GM19238 (cell line): ENCODE data around the gene GIGYF2.
A peak's percentile ranks its signal among the peaks of the same experiment; 100 is the strongest.
"Not testable (repeated sequence)": the region's sequence is repeated elsewhere in the genome, so short reads cannot be mapped to it uniquely, and the experiment has no call there.

ENCODE experiments used
- DNase-seq: peaks from one replicate; pipeline ENCODE4 v3.0.0; 2011; ENCODE audit warnings: low spot score; ENCODE audit not compliant: insufficient read length

GIGYF2 gene, protein sequence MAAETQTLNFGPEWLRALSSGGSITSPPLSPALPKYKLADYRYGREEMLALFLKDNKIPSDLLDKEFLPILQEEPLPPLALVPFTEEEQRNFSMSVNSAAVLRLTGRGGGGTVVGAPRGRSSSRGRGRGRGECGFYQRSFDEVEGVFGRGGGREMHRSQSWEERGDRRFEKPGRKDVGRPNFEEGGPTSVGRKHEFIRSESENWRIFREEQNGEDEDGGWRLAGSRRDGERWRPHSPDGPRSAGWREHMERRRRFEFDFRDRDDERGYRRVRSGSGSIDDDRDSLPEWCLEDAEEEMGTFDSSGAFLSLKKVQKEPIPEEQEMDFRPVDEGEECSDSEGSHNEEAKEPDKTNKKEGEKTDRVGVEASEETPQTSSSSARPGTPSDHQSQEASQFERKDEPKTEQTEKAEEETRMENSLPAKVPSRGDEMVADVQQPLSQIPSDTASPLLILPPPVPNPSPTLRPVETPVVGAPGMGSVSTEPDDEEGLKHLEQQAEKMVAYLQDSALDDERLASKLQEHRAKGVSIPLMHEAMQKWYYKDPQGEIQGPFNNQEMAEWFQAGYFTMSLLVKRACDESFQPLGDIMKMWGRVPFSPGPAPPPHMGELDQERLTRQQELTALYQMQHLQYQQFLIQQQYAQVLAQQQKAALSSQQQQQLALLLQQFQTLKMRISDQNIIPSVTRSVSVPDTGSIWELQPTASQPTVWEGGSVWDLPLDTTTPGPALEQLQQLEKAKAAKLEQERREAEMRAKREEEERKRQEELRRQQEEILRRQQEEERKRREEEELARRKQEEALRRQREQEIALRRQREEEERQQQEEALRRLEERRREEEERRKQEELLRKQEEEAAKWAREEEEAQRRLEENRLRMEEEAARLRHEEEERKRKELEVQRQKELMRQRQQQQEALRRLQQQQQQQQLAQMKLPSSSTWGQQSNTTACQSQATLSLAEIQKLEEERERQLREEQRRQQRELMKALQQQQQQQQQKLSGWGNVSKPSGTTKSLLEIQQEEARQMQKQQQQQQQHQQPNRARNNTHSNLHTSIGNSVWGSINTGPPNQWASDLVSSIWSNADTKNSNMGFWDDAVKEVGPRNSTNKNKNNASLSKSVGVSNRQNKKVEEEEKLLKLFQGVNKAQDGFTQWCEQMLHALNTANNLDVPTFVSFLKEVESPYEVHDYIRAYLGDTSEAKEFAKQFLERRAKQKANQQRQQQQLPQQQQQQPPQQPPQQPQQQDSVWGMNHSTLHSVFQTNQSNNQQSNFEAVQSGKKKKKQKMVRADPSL (N-terminal part only)

DNA sequence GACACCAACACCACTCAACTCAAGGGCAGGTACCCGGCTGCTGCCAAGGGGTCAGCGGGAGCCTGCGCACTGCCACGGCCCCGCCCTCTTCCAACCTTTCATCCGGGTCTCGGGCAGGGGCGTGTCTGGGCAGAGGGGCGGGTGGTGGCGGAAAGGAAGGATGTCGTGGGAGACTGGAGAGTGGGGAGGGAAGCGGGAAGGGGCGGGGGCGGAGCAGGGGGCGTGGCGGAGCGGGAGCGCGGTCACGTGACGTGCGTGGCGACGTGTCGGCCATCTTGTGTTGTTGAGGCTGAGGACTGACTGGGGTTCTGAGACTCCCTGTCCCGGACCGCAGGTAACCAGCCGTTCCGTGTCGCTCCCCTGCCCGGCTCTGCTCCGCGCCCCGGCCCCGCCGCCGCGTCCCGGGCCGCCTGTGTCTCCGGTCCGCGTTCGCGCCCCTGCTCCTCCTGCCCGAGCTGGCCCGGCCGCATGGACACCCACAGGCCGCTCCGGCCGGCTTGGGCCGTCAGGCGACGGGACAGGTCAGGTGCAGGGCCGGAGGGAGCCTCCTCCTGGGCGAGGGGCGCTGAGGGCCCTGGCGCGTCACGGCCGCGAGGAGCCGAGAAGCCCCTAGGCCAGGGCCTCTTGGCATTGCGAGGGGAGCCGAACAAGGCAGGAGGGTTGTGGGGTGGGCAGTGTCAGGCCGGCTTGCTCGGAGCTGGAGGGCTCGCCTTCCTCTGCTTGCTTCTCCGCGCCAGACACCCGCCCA, at the start of gene GIGYF2:
TSS of gene GIGYF2 (plus strand) at position 273 of the 748 bp plus-strand sequence. CDS start 37,867 bp downstream, outside the sequence.
- peak; percentile 88 for DNase-seq

DNA sequence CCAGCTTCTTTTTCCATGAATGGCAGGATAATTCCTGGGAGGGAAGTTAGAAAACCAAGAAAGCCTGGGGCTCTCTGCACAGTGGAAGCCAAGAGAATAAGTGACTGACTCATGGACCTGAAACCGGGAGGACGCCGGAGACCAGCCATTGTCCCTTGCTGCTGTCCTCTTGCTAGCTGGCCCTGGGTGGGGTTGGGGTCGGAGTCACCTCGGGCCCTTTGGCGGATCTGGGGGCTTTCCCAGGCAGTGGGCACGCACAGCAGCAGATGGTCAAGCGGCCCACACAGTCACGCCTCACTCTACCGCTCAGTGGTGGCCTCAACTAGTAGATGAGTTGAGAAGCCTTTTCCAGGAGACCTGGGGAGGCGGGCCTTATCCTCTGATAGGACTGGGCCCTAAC, 48.1 kb upstream of the GIGYF2 start:
- DNase-seq, result no peak

GRCh38 chr2:232652505-232652851, 44.7 kb upstream of the GIGYF2 start:
- DNase-seq, result no peak

DNA sequence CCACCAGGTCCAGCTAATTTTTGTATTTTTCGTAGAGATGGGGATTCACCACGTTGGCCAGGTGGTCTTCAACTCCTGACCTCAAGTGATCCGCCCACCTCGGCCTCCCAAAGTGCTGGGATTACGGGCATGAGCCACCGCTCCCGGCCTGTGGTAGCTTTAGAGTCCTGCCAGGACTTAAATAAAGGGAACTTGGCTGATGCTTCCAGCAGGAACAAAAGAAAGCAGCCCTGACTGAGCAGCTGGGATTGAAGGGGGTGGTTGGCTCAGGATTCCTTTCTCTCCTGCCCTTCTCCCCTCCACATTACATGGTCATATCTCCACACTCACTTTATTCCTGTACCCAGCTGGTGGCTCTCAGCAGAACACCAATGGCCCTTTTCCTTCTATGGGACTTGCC, 43.7 kb upstream of the GIGYF2 start:
- no peak for DNase-seq

- no peak for DNase-seq
Measured at GRCh38 chr2:232655392-232655791, 41.7 kb upstream of the GIGYF2 start.

- no peak for DNase-seq
Measured at GRCh38 chr2:232658217-232658785, 38.8 kb upstream of the GIGYF2 start.

DNA sequence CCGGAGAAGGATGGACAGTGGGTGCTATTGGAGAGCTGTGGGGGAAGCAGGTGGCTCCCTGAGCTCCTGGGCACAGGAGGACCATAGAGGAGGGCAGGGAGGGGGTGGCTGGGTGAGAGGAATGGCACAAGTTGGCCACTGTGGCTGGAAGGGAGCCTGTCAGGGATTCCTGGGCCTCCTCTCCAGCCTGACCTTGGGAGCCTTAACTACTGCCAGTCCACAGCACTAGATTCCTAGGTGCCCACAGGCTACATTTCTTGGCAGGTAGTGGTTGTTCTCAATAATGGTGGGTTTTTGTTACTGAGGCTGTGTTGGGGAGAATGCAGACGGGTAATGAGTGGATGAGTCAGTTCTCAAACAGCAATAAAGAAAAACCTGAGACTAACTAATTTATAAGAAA, 37.8 kb upstream of the GIGYF2 start:
- DNase-seq, result no peak

GRCh38 chr2:232662486-232663260, 34.5 kb upstream of the GIGYF2 start:
- DNase-seq, result no peak

- no peak for DNase-seq
Measured at GRCh38 chr2:232666051-232666805, 30.9 kb upstream of the GIGYF2 start.

DNA sequence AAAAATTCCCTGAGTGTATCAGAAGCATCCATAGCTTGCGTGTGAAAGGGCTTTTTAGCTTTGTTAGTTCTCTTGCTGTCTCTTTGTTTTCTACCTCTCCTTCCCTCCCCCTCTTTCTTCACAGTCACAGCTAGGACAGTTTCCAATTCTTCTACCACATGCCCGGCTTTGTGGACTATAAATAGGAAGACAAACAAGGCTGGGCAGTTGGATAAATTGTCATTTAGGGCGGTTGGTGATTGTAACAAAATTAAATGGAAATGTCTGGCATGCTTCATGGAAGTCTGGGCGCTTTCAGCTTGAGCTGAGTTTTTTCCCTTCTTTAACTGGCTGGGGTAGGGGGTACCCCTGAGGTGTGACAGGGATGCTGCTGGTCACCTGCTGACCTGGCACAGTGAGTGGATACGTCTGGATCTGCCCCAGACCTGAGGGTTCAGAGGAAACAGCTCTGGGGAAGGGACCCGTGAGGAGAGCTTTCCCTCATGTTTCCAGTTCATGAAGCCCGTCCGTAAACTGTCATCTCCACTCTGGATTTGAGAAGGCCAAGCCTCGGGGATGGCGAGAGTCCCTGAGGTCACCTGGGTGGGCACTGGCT, 29.0 kb upstream of the GIGYF2 start:
- no peak for DNase-seq

DNA sequence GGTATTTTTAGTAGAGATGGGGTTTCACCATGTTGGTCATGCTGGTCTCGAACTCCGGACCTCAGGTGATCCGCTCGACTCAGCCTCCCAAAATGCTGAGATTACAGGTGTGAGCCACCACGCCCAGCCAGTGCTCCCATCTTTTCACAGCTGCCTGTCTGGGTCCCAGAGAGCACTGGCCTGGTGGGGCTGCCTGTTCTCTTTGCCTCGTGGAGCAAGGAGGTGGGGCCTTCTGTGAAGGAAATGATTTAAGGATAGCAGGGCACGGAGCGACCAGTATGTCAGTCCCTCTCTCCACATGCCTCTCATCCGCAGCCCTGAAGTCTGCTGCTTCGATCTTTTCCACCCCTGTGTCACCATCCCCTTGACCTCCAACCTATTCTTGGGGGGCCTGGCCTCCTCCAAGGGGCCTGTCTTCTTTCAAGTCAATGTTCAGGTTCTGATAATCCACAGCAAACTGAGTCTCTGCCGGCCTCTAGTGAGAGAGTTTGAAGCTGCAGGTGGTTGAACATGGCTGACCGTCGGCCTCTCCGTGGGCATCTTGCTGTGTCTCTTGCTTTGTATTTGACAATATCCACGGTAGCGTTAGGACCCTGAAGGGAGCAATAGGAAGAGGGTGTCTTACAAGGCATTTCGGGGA, 28.2 kb upstream of the GIGYF2 start:
- DNase-seq, result no peak

- DNase-seq, result no peak
Measured at GRCh38 chr2:232672588-232672987, 24.5 kb upstream of the GIGYF2 start.

- DNase-seq, result no peak
Measured at GRCh38 chr2:232674491-232674890, 22.6 kb upstream of the GIGYF2 start.

DNA sequence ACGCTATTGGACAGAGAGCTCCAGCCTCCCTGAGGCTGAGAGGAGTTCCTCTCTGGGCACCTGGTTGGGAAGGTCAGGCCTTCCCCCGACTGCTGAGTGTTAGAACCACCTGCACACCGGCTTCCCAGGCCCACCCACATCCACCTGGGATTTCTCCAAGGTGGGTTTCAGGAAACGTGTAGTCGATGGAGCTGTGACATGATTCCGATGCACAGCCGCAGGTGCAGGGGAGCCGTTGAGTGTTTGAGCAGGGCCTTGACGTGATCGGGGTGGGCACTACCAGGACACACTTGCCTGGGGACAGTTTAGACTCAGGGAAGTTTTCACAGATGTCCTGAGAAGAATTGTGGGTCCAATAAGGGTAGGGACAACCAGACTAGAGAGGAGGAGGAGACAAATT, 21.8 kb upstream of the GIGYF2 start:
- no peak for DNase-seq

GRCh38 chr2:232680006-232680405, 17.1 kb upstream of the GIGYF2 start:
- no peak for DNase-seq

GRCh38 chr2:232681527-232681926, 15.6 kb upstream of the GIGYF2 start:
- no peak for DNase-seq

GRCh38 chr2:232683368-232683767, 13.8 kb upstream of the GIGYF2 start:
- DNase-seq, result no peak

GRCh38 chr2:232685391-232685790, 11.7 kb upstream of the GIGYF2 start:
- not testable (repeated sequence) for DNase-seq
